Measurements from ENCODE around the gene HACL1.

HACL1 gene

DNA sequence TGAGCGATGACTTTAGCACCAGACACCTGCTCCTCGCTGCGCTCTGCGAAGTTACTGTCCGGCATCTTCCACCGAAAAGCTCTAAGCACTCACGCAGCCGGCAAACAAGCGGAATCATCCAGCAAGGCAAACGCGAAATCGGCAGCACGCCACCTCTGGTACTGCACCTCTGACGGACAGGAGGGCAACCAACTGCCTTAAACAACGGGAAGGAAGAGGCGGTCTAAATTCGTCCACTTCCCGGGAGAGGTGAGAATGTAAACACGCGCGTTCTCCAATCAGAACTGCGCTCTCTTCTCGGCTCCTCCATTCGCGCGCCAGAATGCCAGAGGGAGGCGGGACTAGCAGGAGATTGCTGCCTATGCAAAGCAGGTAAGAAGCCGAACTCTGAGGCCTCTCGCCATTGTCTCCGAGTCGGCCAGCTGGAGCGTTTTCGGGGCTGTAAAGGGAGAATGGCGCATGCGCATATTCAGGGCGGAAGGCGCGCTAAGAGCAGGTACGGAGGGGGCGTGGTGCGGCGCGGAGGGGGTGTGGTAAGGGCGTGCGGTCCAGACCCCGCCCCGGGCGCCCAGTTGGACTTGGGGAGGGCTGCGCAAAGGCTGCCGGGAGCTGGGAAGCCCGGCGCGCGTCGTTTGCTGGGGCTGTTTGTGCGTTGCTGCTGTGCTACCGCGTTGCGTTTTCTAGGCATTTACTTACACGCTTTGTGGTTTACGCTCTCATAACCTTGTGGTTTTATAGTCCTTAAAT, at the start of gene HACL1, which contains the start of gene BTD:
TSS of gene HACL1 (minus strand) at position 171 of the 747 bp plus-strand sequence. CDS start at position 65, 106 bp downstream.
TSS of gene BTD (plus strand) at position 347 of the 747 bp plus-strand sequence. CDS start 33,695 bp downstream, outside the sequence.
- peak; percentile 99 for DNase-seq (ENCODE audit: low read depth in 2 of 2)

GRCh38 chr3:15649858-15650257, 48.5 kb upstream of the HACL1 start:
- no peak for DNase-seq (ENCODE audit: low read depth in 2 of 2)

GRCh38 chr3:15649341-15649740, 48.0 kb upstream of the HACL1 start:
- no peak for DNase-seq (ENCODE audit: low read depth in 2 of 2)

DNA sequence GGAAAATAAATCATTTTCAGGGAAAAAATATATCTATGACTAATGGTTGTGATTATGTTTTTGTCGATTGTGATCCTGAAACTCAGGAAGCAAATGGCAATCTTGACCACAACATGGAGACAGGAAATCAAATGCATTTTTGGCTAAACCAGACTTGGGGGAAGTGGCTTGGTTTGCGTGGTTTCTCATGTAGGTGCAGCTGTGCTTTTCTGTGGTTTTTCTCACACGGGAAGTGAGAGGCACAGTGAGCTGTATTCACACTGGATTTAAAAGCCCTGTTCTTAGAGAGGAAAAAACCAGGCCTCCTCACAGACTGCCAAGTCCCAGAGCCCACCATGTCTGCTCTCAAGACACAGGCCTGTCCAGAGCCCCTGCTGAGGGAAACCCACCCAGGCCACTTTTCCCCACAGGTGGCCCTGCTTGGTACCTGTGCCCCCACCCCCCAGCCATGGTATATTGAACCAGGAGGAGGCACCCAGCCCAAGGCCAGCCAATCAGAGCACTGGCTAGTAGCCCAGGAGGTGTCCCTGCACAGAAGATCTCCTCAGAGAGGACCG, 46.3 kb upstream of the HACL1 start:
- peak; percentile 96 to 97 for DNase-seq (ENCODE audit: low read depth in 2 of 2)

DNA sequence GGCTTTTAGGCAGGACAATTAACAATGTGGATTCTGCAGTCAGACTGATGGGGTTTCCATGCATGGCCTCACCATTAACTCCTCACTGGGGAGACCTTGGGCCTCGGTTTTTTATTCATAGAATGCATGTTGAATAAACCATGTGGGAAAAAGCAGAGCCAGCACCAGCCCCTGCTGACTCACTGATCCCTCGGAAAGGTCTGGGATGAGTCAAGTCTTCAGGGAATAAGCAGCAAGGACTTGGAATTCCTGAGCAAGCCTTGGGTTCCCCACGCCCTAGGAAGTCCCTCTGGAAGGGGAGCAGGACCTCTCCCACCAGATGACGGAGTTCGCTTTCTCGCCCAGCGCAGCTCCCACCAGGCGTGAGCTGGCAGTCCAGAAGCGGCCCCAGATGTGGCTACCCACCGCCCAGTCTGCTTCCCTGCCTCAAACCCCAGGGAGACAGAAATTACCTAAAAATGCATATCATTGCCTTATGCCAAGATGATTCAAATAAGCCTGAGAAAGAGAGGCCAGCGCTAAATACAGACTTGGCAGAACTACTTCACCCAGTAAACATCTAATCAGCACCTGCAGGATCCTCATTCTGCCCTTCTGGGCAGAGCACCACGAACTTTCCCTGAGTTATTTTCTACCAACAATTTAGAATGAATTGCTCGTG, 45.6 kb upstream of the HACL1 start:
- DNase-seq (ENCODE audit: low read depth in 2 of 2) = peak; percentile 97 to 98

DNA sequence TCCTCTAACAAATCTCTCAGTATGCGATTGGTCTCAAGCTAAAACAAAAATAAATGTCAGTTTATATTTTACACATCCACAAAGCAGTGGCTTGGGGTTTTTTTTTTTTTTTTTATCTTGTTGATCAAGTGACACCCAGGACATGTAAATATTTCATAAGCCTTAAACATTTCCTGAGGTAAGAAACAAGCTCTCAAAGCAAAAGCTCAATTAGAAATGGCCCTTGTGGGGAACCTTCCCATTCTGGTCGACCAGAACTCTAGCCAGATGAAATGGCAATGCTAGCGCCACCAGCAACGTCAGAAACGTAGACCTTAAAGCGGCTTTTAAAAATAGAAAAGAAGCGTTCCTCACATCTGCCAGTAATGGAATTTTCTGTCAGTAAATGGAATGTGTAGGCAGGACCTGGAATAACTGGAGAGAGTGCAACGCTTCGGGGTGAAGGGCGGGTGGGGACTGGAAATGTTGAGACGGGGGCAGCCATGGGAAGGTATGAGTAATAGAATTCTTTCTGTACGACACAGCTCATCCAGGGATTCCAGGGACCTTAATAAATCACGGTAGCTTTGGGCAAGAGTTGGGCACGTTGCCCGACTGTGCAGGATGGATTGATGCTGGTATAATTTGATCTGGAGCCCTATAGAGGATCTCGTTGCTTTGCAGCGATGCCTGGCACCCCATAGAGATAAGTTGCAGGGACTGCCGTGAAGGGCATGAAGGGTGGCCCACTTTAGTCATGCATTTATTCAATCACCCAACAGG, 44.6 kb upstream of the HACL1 start:
- peak; percentile 86 for DNase-seq (ENCODE audit: low read depth in 2 of 2)

- DNase-seq (ENCODE audit: low read depth in 2 of 2) = no peak
These were observed 43.9 kb upstream of the HACL1 start for GRCh38 chr3:15645246-15645645.

GRCh38 chr3:15638891-15639262, 37.5 kb upstream of the HACL1 start:
- no peak for DNase-seq (ENCODE audit: low read depth in 2 of 2)

DNA sequence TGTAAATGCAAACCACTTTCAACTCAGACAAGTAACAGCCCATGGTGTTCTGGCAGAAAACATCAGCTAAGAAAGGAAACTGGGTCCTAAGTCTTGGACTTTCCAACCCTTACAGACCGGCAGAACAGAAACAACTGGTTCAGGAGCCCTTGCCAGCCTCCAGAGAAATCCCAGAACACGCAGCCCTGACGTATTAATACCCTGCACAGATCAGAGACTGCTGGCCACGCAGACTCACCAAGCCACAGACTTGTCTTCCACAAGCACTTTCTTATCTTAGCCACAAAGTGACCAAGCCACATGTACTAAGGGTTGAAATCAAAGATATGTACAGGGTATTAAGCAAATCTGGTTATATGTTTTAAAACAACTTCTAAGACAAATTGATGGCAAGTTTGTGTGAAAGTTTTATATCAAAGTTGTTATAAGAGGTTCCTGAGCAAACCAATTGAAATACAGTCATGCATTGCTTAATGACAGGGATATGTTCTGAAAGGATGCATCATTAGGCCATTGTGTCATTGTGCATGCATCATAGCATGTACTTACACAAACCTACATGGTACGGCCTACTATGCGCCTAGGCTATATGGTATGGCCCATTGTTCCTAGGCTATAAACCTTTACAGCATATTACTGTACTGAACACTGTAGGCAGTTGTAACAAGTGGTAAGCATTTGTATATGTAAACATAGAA, 37.0 kb upstream of the HACL1 start:
- no peak for DNase-seq (ENCODE audit: low read depth in 2 of 2)

- no peak for DNase-seq (ENCODE audit: low read depth in 2 of 2)
These were observed 36.0 kb upstream of the HACL1 start for GRCh38 chr3:15637131-15637951.

DNA sequence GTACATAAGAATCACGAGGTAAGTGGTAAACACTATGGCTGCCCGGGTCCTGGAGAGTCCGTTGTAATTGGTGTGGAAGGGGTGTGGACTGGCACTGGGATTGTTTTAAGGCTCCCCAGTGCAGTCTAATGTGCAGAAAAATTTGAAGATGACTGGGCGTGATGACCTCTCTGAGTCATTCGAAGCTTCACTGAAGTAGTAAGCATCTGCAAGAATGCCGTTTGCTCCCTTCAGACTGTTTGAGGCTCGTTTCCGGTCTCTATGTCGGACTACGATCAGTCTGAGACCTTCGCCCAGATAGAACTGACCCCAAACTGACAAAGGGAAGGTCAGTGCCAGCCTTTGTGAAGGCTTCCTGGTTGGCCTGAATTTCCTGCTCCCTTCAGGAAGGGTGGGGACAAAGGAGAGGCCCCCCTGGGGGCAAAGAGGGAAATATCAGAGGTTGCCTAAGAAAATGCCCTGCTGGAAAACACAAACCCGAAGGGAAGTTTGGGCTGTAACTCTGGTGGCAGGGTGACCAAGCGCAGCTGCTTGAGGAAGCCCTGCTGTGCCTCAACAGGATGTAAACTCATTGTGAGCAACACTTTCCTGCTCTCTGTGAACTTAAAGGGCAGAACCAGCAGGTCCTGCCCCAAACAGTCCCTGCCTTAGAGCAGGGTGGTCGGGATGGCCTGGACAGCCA, 34.8 kb upstream of the HACL1 start:
- peak; percentile 74 to 76 for DNase-seq (ENCODE audit: low read depth in 2 of 2)

- peak; percentile 90 to 93 for DNase-seq (ENCODE audit: low read depth in 2 of 2)
These were observed 33.8 kb upstream of the HACL1 start for GRCh38 chr3:15635121-15635661.

- no peak for DNase-seq (ENCODE audit: low read depth in 2 of 2)
These were observed 33.3 kb upstream of the HACL1 start for GRCh38 chr3:15634671-15635070.

GRCh38 chr3:15633766-15634598, 32.6 kb upstream of the HACL1 start:
- no peak for DNase-seq (ENCODE audit: low read depth in 2 of 2)

- DNase-seq (ENCODE audit: low read depth in 2 of 2) = no peak
These were observed 31.8 kb upstream of the HACL1 start for GRCh38 chr3:15633159-15633558.

DNA sequence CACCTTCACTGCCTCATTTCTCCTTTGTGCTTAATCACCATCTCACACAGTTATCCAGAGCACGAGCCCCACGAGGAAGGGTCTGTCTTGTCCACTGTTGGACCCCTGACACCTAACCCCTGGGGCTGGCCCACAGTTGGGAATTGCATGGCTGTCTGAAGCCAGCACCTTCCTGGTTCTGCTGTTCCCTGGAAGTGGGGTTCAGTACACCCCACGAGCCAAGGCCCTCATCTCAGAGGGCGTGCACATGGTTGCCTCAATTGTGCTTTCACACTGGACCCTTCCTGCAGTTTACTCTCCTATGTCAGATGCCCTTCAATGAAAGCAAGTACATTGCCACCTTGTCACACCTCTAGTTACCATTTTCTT, 30.8 kb upstream of the HACL1 start:
- DNase-seq (ENCODE audit: low read depth in 2 of 2) = no peak

GRCh38 chr3:15631426-15632211, 30.2 kb upstream of the HACL1 start:
- DNase-seq (ENCODE audit: low read depth in 2 of 2) = no peak

Measured in fibroblast of skin of left quadriceps (primary cell).